HEK293T (cell line): ENCODE results near the gene CPNE4.

ENCODE experiments used
- ARNT ChIP-seq: fragments of 450-650 bp; IDR thresholded peaks from 2 replicates; pipeline ENCODE4 v1.6.1; 2017; ENCODE audit warnings: mild to moderate bottlenecking
- ELF4 ChIP-seq: fragments of 450-650 bp; IDR thresholded peaks from 2 replicates; pipeline ENCODE4 v1.6.1; 2017; ENCODE audit warnings: antibody characterized with exemption
- FOXA1 ChIP-seq: fragments of 450-650 bp; IDR thresholded peaks from 2 replicates; pipeline ENCODE4 v1.6.1; 2016; ENCODE audit warnings: mild to moderate bottlenecking
- HDGF ChIP-seq: fragments of 450-650 bp; IDR thresholded peaks from 2 replicates; pipeline ENCODE4 v1.6.1; 2017; ENCODE audit warnings: antibody characterized with exemption, borderline replicate concordance
- LEF1 ChIP-seq: fragments of 450-650 bp; IDR thresholded peaks from 2 replicates; pipeline ENCODE4 v1.6.1; 2017; ENCODE audit warnings: mild to moderate bottlenecking, borderline replicate concordance
- NFRKB ChIP-seq: fragments of 450-650 bp; IDR thresholded peaks from 2 replicates; pipeline ENCODE4 v1.6.1; 2016; ENCODE audit warnings: mild to moderate bottlenecking, moderate library complexity
- SP1 ChIP-seq: fragments of 450-650 bp; IDR thresholded peaks from 2 replicates; pipeline ENCODE4 v1.6.1; 2017
- SUZ12 ChIP-seq: fragments of 450-650 bp; IDR thresholded peaks from 2 replicates; pipeline ENCODE4 v1.6.1; 2016; ENCODE audit warnings: mild to moderate bottlenecking
- TARDBP ChIP-seq: fragments of 450-650 bp; IDR thresholded peaks from 2 replicates; pipeline ENCODE4 v1.6.1; 2016
- TF ChIP-seq, protein P1 (sequence below): fragments of 450-650 bp; IDR thresholded peaks from 2 replicates; pipeline ENCODE4 v1.6.1; 2016

DNA sequence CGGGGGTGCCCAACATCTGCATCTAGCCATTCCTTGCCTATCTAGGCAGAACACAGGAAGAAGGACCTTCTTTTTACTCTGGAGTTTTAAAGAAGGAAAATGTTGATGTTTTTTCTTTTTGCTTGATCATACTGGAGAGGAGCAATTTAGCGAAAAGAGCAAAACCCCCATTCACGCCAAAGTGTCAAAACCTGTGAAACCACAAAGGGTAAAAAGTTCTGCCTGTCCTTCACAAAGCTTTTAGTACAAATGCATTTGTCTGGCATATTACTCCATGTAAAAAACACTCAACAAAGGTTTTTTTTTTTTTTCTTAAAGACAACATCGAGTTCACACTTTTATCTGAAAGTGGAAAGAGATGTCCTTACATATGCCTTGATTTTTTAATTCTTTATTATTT, 317.9 kb downstream of the CPNE4 start:
- TF ChIP-seq SUZ12 (no peak), FOXA1 (no peak), ARNT (no peak), HDGF (no peak), SP1 (no peak), NFRKB (no peak), TARDBP (no peak), ELF4 (no peak), LEF1 (no peak)
- TF ChIP-seq, protein P1, sequence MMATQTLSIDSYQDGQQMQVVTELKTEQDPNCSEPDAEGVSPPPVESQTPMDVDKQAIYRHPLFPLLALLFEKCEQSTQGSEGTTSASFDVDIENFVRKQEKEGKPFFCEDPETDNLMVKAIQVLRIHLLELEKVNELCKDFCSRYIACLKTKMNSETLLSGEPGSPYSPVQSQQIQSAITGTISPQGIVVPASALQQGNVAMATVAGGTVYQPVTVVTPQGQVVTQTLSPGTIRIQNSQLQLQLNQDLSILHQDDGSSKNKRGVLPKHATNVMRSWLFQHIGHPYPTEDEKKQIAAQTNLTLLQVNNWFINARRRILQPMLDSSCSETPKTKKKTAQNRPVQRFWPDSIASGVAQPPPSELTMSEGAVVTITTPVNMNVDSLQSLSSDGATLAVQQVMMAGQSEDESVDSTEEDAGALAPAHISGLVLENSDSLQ: no peak
